OCI-LY3 (cell line): ENCODE data around the gene BRICD5.

Experiments used
- EZH2phosphoT487 ChIP-seq: fragments of 200-600 bp; shearing (Covaris generic); IDR thresholded peaks from 2 replicates; pipeline ENCODE4 v1.6.1; 2018; ENCODE audit warnings: antibody characterized with exemption, mixed run types, low read depth
- TF ChIP-seq, protein P1 (sequence below): fragments of 200-600, 300-600 bp; sonication (generic); IDR thresholded peaks from 2 replicates; pipeline ENCODE4 v1.5.1; 2014; ENCODE audit warnings: antibody characterized with exemption, low read length, low read depth

GRCh38 chr16:2200313-2200712, 10.3 kb downstream of the BRICD5 start:
- TF ChIP-seq, protein P1, sequence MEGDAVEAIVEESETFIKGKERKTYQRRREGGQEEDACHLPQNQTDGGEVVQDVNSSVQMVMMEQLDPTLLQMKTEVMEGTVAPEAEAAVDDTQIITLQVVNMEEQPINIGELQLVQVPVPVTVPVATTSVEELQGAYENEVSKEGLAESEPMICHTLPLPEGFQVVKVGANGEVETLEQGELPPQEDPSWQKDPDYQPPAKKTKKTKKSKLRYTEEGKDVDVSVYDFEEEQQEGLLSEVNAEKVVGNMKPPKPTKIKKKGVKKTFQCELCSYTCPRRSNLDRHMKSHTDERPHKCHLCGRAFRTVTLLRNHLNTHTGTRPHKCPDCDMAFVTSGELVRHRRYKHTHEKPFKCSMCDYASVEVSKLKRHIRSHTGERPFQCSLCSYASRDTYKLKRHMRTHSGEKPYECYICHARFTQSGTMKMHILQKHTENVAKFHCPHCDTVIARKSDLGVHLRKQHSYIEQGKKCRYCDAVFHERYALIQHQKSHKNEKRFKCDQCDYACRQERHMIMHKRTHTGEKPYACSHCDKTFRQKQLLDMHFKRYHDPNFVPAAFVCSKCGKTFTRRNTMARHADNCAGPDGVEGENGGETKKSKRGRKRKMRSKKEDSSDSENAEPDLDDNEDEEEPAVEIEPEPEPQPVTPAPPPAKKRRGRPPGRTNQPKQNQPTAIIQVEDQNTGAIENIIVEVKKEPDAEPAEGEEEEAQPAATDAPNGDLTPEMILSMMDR = no peak
- no peak for TF ChIP-seq EZH2phosphoT487
